NCI-H2227 treated with DMSO at 0.1 percent for 48 hours (cell line): ENCODE measurements around the gene TLK1.

Experiments used
- DNase-seq: peaks from one replicate; lab custom pipeline; 2025; lab: John Stamatoyannopoulos, UW

TLK1 gene

DNA sequence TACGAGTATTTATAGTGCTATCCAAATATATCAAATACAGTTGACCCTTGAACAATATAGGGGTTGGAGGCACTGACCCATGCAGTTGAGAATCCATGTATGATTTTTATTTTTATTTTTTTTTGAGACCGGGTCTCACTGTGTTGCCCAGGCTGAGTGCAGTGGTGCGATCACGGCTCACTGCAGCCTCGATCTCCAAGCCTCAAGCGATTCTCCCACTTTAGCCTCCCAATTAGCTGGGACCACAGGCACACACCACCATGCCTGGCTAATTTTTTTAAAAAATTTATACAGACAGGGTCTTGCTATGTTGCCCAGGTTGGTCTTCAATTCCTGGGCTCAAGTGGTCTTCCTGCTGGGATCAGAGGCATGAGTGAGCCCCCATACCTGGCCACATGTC lies 161.0 kb downstream of the TLK1 start:
- DNase-seq, result no peak

DNA sequence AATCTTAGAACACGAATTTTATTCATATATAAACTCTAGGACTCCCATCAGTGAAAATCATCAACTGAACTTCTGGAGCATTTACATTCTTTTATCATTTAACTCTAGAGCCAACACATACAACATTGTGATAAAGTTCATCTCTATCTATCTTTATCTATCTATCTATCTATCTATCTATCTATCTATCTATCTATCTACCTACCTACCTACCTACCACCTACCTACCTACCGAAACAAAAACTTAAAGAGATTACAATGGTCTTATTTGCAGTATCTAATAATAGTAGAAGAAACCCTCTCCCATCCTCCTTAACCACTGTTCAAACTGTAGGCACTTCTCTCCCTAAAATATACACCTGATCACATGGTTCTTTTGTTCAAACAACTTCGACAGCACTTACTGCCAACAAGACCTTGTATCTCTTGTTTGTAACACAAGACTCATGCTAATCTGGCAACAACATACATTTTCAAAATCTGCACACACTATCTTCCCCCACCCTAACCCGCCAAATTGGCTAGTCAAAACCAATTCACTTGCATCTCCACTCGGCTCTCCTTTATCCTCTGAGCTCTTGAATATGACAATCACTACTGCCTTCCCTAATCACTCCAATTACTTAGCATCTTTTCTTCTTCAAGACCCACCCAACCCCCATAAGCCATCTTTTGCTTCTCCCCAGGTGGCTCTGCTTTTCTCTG lies 162.6 kb downstream of the TLK1 start:
- DNase-seq, result peak; percentile 86

DNA sequence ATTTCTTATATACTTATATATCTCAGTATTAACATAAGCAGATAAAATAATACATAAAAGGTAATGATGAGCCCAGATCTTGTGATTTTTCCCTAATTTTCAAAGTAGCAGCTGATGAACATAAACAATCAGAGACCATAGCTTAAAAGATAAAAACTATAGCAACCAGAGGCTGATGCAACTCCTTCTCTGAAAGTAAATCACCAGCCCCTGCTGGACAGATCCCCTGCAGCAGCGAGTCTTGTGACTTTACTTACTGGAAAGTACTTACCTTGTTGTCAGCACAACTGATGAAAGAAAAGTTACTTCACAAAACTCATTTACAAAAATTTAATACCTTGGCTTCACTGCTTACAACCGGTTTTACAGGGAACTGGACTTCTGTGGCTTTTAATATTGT lies 164.4 kb downstream of the TLK1 start:
- no peak for DNase-seq

DNA sequence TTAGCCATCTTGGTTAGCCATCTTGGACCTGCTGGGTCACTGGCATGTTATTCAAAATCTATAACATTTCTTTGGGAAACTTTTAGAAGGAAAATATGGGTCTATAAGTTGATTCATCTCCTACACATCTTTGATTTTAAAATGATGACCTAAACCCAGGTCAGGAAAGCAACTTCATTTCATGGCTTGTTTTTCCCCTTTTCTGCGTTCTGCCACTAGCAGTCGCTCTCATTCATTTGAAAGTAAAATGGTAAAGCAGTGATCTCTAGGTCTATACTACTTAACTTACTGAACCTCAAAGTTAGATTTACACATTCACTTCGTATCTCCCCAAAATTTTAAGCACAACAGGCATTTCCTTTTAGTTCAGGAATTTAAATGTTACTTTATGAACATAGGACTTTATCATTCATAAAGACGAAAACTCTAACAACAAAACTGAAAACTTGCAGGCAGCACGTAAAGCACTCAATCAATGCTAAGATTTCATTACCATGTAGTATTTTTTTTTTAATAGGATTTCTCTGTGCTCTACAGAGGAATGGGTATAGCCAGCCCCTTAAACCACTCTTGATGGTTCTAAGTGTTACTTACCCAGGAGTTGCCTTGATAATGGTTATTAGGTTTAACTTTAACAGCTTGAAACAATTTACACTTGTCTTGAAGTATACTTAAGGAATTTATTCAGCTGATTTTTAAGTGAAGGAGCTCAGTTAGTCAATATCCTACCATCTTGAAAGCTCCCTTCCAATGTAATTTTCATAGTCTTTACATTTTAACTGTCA lies 169.1 kb downstream of the TLK1 start:
- peak; percentile 60 for DNase-seq

DNA sequence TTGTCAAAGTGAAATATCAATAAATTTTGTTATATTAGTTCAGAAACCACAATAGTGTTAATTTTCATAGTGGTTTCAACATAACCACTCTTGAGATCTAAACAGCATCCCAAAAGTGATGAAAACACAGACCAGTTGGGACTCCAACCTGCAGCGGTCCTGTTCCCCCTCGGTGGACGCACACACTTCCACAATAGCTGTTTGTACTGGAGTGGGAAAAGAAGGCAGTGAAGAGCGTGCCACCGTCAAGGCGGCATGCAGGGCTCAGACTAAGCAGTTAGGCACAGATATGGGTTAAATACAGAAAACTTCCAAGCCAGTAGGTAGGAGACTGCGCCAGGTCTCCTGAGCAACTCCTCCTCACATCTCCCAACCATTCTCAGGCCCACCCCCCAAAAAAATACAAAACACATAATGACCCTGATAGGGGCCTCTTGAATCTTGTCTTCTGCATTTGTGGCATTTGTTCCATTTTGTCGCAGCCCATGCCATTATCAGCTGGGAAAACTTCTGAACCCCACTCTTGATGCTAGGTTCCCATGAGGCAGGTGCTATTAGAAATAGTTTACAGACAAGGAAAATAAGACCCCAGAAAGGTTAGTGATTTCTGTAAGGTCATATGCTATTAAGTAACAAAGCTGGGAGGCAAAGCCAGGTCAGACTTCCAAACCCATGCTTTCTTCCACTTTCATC lies 174.0 kb downstream of the TLK1 start:
- no peak for DNase-seq

DNA sequence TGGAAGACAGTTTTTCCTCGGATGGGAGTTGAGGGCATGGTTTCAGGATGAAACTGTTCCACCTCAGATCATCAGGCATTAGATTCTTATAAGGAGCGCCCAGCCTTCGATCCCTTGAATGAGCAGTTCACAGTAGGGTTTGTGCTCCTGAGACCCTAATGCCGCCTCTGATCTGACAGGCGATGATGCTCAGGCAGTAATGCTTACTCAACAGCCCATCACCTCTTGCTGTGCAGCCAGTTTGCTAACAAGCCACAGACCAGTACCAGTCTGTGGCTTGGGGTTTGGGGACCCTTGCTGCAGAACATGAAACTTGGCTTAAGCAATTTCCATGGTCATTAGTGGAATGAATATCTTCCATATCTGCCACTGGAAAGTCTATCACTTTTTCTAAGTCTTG lies 175.3 kb downstream of the TLK1 start:
- DNase-seq, result no peak

DNA sequence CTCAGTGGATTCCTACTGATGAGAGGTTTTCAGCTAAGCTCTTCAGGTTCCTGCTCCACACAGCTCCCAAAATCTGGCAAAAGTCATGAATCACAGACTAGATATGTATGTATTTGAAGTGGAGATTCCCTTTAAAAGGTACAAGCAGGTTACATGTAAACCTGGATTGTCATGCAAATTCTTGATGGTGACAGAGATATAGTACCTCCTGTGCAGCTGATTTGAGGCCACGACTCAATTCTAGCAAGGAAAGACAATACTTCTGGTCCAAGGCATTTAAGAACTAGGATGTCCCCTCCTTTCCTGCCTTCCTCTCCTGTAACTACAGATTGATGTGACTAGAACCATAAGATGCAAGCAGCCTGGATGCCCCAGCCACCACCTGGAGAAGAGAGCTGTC lies 176.6 kb downstream of the TLK1 start:
- DNase-seq, result no peak

DNA sequence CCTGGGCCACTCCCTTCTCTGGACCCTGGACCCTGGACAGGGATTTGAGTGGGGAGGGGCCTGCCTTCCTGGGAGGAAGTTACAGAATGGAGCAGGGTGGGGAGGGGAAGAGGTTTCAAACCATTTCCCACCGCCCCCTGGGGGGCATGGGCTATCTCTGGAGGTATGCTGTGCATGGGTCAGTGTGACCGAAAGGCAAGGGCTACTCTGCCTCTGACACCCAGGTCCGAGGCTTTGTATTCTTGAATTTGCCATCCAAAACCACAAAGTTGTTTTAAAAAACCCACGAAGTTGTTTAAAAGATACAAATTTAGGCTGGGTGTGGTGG lies 184.8 kb downstream of the TLK1 start:
- no peak for DNase-seq

DNA sequence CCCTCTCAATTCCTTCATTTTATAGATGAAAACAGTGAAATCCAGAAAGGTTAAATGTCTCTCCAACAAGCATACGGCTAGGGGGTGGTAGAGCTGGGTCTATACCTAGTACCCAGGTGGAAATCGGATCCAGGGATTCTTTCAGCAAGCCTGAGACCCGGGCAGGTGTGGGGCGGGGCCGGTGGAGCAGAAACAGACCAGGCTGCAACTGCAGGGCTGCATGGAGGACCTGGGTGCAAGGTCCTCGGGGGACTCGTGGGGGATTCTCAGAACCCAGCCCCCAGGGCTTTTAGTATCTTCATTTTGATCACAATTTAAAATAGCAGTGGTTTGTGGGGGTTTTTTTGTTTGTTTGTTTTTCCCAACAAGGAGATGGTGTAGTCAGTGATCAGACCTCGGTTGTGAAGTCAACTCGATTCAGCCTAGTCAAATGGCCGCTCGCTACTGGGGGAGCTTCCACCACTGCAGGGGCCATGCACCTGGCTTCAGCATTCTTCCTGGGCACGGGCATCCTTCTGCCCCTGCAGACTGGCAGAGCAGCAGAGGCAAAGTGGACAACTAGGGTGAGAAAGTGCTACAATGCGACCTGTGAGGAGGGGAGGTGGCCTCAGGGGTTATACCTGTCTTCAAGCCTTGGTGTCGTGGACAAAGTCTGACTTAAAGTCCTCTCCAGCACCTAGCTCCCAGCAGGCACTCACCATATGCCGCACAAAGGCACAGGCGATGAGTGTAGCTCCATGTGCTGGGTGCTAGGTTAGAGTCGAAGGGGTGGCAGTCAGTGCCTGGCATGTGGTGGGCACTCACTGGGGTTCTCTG lies 185.4 kb downstream of the TLK1 start:
- DNase-seq, result no peak

DNA sequence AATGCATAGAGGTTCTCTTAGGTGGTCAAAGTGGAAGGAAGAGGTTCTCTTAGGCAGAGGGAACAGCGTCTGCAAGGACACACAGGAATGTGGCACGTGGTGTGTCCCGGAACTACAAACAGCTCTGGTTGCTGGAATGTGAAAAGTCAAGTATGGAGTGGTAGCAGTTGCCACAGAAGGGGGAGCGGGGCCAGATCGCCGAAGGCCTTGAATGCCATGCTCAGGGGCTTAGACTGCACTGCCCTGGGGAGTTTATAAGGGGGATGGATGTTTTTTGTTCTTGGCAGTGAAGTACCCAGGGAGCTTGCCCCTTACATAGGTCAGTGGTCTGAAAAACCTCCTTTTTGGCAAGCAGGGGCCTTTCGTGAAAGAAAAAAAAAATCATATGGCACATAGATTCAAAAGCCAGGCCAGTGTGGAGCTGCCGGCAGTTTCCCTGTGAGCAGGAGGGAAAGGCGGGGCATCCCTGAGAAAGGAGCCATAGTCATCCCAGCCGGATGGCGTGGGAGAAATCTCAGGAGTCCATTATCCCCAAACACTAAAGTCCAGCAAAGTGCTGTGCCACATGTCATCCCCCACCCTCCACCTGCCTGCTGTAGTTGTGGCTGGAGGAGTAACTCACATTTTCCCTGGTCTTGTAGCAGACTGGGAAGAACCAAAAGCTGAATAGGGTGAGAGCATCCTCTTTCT lies 186.2 kb downstream of the TLK1 start:
- DNase-seq, result no peak

DNA sequence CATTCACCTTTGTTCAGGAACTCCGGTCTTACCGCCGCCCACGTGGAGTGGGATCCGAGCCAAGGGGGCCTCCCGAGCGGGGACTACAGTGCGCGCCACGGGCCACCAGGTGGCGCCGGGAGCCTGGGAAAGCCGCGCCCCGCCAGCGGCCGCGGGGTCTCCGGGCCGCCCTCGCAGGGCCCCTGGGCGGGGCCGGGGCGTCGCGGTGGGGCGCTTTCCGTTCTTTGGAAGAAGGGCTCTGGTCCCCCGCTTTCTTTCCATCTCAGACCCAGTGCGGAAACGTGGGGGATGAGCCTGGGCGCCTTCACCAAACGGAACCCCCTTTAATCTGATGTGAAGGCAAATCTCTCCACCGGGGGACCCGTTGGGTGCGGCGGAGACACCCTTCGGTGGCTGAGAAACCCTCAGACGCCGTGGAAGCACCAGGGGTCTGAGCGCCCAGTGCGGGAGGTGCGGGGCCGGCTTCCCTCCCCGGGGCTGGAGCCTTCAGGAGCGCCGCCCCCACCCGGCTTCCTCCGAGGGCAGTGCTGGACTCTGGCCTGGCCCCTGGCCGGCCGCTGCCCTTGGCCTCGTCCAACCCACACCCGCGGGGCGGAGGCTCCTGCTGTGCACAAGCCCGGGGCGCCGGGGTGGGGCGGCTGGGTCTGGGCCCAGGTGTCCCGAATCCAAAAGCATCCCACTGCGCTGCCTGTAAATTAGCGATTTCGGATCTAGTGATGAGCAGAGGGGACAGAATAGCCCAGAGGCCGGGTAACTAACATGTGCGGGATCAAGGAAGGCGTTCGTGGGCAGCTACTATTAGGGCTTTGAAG lies 187.0 kb downstream of the TLK1 start:
- peak; percentile 93 for DNase-seq

DNA sequence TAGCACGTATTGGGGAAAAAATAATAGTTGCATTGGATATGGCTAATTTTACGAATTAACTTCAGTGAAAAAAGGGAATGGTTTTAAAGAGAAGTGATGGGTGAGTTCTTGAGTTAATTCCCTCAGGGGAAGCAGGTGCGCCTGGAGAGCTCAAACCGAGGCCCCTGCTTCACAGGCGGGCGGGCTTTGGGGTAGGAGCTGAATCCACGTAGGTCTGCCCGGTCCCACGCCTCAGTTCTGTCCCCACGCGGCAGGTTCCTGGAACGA lies 187.5 kb downstream of the TLK1 start:
- no peak for DNase-seq

DNA sequence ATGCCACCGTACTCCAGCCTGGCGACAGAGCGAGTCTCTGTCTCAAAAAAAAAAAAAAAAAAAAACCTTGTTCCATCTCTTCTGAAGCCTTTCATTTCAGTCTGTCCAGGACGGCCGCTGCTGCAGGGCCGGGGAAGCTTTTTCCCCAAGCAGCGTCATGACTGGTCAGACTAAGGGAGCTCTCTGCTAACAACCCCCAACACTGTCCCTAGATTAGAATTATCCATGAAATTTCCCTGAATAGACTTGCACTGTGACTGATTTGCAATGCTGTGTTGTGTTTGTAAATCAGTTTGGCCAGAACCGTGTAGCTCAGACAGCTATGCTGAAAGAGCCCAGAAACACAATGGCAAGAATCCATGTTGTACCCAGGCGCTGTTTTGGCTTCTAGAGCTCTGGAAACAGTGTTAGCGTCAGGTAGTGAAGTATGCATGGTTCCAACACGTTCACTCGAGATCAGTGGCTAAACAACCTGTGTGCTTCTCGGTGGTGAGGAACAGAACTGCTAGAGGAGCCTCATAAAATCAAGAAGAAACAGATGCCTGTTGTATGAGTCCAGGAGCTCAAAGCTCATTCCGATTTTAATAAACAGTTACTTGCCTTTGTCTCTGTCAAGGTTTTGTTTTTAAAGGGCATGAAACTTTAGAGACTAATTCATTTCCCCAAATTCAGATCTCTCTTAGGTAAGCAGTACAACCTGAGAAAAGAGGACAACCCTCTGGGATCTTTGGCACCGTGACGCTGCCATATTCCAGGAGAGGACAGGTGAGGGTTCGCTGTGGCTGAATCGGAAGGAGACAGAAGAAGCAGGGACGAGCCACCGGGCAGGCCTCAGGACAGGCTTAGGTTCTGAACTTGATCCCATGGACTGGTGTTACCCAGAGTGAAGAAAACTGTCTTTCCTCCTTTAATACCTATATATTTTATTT lies 188.1 kb downstream of the TLK1 start:
- peak; percentile 54 for DNase-seq

DNA sequence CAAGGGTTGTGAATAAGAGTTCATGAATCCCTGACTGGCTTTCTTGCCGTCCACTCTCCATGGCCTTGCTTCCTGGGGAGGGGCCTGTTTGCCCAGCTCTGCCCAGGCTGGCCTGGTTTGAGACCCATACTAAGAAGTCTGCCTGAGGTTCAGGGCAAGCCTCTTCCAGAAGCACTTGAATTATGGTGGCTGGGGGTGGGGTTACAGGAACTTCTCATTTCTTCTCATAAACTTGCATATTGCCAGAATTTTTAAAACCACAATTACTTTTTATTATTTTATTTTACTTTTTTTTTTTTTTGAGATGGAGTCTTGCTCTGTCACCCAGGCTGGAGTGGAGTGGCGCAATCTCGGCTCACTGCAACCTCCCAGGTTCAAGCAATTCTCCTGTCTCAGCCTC lies 189.6 kb downstream of the TLK1 start:
- DNase-seq, result no peak

DNA sequence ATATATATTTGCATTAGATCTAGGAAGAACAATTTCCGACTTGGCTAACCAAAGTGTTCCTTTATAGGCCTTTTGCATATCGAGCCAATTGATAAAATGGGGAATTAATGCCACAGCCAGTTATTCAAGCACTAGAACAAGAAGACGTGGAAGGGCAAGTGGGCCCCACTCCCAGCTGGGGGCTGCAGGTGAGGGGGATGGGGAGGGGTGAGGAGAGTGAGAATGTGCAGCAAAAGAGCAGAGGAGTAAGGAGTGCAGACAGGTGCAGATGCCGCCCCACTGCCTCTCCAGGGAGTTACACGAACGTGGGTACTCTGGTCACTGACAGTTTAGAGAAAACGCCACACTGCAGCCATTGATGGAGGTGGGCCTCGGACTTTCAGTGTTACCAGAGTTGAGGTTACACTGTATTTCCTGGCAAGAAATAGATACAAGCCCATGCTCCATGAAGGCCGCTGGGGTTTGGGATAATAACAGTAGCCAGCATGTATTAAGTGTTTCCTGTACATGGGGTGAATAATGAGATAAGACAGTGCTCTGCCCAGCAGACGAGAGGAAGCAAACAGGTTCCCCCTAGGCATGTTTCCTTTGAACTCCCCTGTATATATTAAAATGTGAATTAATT lies 190.7 kb downstream of the TLK1 start:
- peak; percentile 41 for DNase-seq

DNA sequence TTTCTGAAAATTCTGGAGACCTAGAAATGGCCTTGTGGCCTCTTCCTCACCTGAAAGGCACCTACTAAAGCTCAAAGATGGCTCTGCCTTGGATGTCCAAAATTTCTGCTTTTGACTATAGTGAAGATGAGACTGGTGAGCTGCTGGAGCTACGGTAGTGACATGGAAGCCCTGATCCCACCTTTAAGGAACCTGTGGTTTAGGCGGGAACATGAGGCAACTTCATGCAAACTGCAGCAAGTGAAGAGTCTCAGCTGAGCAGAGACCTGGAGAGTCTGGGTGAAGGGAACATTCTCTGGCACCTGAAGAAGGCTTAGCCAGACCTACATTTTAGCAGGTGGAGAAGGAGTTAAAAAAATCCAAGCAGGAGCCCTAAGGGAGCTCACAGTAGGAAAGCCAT lies 191.7 kb downstream of the TLK1 start:
- no peak for DNase-seq

DNA sequence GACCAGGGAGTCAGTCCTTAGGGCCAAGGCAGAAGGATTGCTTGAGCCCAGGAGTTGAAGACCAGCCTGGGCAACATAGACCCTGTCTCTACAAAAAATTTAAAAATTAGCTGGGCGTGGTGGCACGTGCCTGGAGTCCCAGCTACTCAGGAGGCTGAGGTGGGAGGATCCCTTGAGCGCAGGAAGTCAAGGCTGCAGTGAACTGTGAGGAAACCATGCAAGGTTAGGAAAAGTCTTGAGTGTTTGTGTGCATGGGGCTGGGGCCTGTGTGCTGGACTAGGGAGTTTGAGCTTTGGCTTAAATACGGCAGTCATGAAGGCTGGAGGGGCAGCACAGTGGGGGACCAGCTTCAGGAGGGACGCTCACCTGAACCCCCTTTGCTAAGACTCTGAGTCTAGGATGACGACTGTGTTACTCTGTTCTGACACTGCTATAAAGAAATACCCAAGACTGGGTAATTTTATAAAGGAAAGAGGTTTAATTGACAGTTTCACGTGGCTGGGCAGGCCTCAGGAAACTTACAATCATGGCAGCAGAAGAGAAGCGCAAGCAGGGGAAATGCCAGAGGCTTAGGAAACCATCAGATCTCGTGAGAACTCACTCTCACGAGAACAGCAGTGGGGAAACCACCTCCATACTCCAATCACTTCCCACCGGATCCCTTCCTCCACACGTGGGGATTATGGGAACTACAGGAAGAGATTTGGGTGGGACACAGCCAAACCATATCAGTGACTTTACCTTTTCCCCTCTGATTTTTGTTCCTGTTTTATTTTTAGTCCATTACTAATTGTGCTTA lies 192.3 kb downstream of the TLK1 start:
- DNase-seq, result no peak

DNA sequence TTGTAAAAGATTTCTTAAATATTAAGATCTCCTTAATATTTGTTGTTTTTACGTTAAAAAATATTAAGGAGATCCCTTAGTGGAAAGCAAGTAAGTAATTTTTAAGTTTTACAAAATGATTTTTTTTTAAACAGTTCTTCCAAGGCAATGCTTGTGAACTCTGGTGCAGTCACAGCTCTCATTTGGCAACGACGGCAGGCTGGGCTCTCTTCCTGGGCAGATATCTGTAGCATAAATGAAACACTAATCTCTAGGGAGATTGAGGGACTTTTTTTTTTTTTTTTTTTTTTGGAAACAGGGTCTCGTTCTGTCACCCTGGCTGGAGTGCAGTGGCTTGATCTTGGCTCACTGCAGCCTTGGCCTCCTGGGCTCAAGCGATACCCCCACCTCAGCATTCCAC lies 193.1 kb downstream of the TLK1 start:
- DNase-seq, result no peak
